MM.1S (cell line): Measurements from ENCODE around the gene GRIK2.

ENCODE experiments used
- DNase-seq: peaks from one replicate; pipeline ENCODE4 v3.0.0-alpha.2; 2015
- H2AFZ ChIP-seq: fragments of 300-600 bp; sonication (generic); 2 replicates; pipeline ENCODE4 v1.6.0; 2016; ENCODE audit warnings: antibody characterized with exemption, low read length
- H3F3A ChIP-seq: fragments of 300-600 bp; sonication (generic); 2 replicates; pipeline ENCODE4 v1.6.1; 2016; ENCODE audit warnings: mild to moderate bottlenecking, antibody characterized with exemption, low read length, moderate library complexity, mixed read lengths; ENCODE audit not compliant: insufficient read depth
- H3K27ac ChIP-seq: fragments of 300-600 bp; sonication (generic); 2 replicates; pipeline ENCODE4 v1.5.1; 2016; ENCODE audit warnings: mild to moderate bottlenecking, low read length
- H3K27me3 ChIP-seq: fragments of 300-600 bp; sonication (generic); replicated peaks from 2 replicates; pipeline ENCODE4 v1.6.0; 2016; ENCODE audit warnings: low read length; ENCODE audit not compliant: insufficient read depth
- H3K36me3 ChIP-seq: fragments of 300-600 bp; sonication (generic); replicated peaks from 2 replicates; pipeline ENCODE4 v1.6.1; 2016; ENCODE audit warnings: mild to moderate bottlenecking, low read length, mixed read lengths; ENCODE audit not compliant: insufficient read depth
- H3K4me1 ChIP-seq: fragments of 300-600 bp; sonication (generic); 2 replicates; pipeline ENCODE4 v1.6.1; 2016; ENCODE audit warnings: low read length, mixed read lengths
- H3K4me2 ChIP-seq: fragments of 300-600 bp; sonication (generic); 2 replicates; pipeline ENCODE4 v1.6.0; 2016; ENCODE audit warnings: low read depth, low read length
- H3K4me3 ChIP-seq: fragments of 300-600 bp; sonication (generic); 2 replicates; pipeline ENCODE4 v1.5.1; 2016; ENCODE audit warnings: low read length, mixed read lengths
- H3K79me2 ChIP-seq: fragments of 300-600 bp; sonication (generic); 2 replicates; pipeline ENCODE4 v1.6.1; 2016; ENCODE audit warnings: mixed run types, low read length, mixed read lengths
- H3K9ac ChIP-seq: fragments of 300-600 bp; sonication (generic); 2 replicates; pipeline ENCODE4 v1.6.1; 2016; ENCODE audit warnings: low read length, mixed read lengths
- H3K9me2 ChIP-seq: fragments of 300-600 bp; sonication (generic); replicated peaks from 2 replicates; pipeline ENCODE4 v1.6.1; 2016; ENCODE audit warnings: mild to moderate bottlenecking, low read length, mixed read lengths; ENCODE audit not compliant: insufficient read depth
- H3K9me3 ChIP-seq: fragments of 300-600 bp; sonication (generic); replicated peaks from 2 replicates; pipeline ENCODE4 v1.6.1; 2016; ENCODE audit warnings: mild to moderate bottlenecking, low read length, mixed read lengths; ENCODE audit not compliant: insufficient read depth
- H4K20me1 ChIP-seq: fragments of 300-600 bp; sonication (generic); 2 replicates; pipeline ENCODE4 v1.6.1; 2016; ENCODE audit warnings: mild to moderate bottlenecking, low read length, moderate library complexity, mixed read lengths; ENCODE audit not compliant: insufficient read depth
- EZH2 ChIP-seq: fragments of 300-600 bp; sonication (generic); optimal IDR thresholded peaks from 2 replicates; pipeline ENCODE3; 2017; ENCODE audit warnings: low read depth, mild to moderate bottlenecking, antibody characterized with exemption, low read length, mixed read lengths
- EZH2phosphoT487 ChIP-seq: fragments of 300-600 bp; sonication (generic); IDR thresholded peaks from 2 replicates; pipeline ENCODE4 v1.6.1; 2018; ENCODE audit warnings: antibody characterized with exemption, low read length
- TF ChIP-seq, protein P1 (sequence below): fragments of 300-600 bp; sonication (generic); IDR thresholded peaks from 2 replicates; pipeline ENCODE4 v1.5.1; 2016; ENCODE audit warnings: antibody characterized with exemption, low read length, mixed read lengths

GRIK2 gene

DNA sequence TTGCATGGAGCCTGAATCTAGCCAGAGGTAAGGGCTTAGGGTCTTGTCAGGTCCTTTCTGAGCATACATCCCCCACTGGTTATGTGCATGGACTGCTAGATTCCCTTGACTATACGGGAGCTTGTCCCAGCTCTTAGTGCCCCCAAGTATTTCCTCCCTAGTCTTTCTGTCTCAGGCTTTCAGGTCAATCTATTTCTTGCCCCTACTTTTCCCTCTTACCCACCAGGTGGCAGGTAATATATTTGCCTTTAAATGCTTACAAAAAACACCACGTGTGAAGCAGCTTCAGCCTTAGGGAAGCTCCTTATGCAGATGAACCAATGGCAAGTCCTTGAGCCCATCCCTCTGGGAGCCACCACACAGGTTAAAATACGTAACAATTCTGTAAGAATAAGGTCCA lies 454.2 kb downstream of the GRIK2 start:
- TF ChIP-seq, protein P1, sequence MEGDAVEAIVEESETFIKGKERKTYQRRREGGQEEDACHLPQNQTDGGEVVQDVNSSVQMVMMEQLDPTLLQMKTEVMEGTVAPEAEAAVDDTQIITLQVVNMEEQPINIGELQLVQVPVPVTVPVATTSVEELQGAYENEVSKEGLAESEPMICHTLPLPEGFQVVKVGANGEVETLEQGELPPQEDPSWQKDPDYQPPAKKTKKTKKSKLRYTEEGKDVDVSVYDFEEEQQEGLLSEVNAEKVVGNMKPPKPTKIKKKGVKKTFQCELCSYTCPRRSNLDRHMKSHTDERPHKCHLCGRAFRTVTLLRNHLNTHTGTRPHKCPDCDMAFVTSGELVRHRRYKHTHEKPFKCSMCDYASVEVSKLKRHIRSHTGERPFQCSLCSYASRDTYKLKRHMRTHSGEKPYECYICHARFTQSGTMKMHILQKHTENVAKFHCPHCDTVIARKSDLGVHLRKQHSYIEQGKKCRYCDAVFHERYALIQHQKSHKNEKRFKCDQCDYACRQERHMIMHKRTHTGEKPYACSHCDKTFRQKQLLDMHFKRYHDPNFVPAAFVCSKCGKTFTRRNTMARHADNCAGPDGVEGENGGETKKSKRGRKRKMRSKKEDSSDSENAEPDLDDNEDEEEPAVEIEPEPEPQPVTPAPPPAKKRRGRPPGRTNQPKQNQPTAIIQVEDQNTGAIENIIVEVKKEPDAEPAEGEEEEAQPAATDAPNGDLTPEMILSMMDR: no peak
- TF ChIP-seq EZH2 (no peak), EZH2phosphoT487 (no peak)
- Histone ChIP-seq H3K36me3 (no peaks in the 10 kb centered on the region), H3K79me2 (no peaks in the 10 kb centered on the region), H4K20me1 (no peaks in the 10 kb centered on the region), H3K27ac (no peak overlapping the region), H3K4me2 (no peak overlapping the region), H3F3A (no peaks in the 10 kb centered on the region), H3K9ac (no peak overlapping the region), H3K4me3 (no peak overlapping the region), H3K9me2 (no peaks in the 10 kb centered on the region), H3K9me3 (no peaks in the 10 kb centered on the region), H3K4me1 (no peaks in the 10 kb centered on the region), H3K27me3 (no peaks in the 10 kb centered on the region), H2AFZ (no peak overlapping the region)
- DNase-seq: no peak

DNA sequence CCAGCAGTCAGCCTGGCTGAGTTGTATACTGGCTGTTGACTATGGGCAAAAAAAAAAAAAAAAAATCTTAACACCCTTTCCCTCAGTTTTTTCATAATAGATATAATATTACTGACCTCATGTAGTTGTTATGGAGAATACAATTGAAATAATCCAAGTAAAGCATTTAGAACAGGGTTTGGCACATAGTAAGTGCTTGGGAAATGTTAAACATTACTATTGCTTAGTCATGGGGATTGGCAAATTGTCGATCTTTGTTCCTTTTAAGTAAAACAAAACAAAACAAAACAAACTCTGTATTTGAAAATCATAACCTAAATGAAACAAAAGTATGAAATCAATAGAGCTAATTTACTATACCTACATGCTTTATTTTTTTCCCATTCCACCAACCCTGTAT lies 458.4 kb downstream of the GRIK2 start:
- Histone ChIP-seq H3K36me3 (no peaks in the 10 kb centered on the region), H4K20me1 (no peaks in the 10 kb centered on the region), H3K4me3 (no peak overlapping the region), H3K79me2 (no peaks in the 10 kb centered on the region), H3K4me1 (no peaks in the 10 kb centered on the region), H2AFZ (no peak overlapping the region), H3K27me3 (no peaks in the 10 kb centered on the region), H3F3A (no peaks in the 10 kb centered on the region), H3K9ac (no peak overlapping the region), H3K27ac (no peak overlapping the region), H3K4me2 (no peak overlapping the region), H3K9me2 (no peaks in the 10 kb centered on the region), H3K9me3 (no peaks in the 10 kb centered on the region)
- TF ChIP-seq EZH2: no peak
- TF ChIP-seq, protein P1: no peak
- TF ChIP-seq EZH2phosphoT487: no peak
- DNase-seq: no peak

GRCh38 chr6:101853231-101854085 lies 459.9 kb downstream of the GRIK2 start:
- Histone ChIP-seq H3K79me2 (no peaks in the 10 kb centered on the region), H4K20me1 (no peaks in the 10 kb centered on the region), H2AFZ (no peak overlapping the region), H3K4me2 (no peak overlapping the region), H3K36me3 (no peaks in the 10 kb centered on the region), H3K9ac (no peak overlapping the region), H3F3A (no peaks in the 10 kb centered on the region), H3K9me3 (no peaks in the 10 kb centered on the region), H3K9me2 (no peaks in the 10 kb centered on the region), H3K4me1 (no peaks in the 10 kb centered on the region), H3K27ac (no peak overlapping the region), H3K27me3 (no peaks in the 10 kb centered on the region), H3K4me3 (no peak overlapping the region)
- TF ChIP-seq, protein P1: no peak
- no peak for DNase-seq
